OCI-LY7 (cell line): Measurements from ENCODE around the gene S100A9.
"Not testable (repeated sequence)": the region's sequence is repeated elsewhere in the genome, so short reads cannot be mapped to it uniquely, and the experiment has no call there.

Experiments
- CTCF ChIP-seq: fragments of 200-600 bp; sonication (generic); conservative IDR thresholded peaks from 2 replicates; pipeline ENCODE4 v1.5.1; 2014; ENCODE audit warnings: mild to moderate bottlenecking, antibody characterized with exemption, low read length, moderate library complexity, mixed read lengths
- EZH2phosphoT487 ChIP-seq: fragments of 200-600 bp; sonication (generic); IDR thresholded peaks from 2 replicates; pipeline ENCODE4 v1.6.1; 2018; ENCODE audit warnings: low read depth, borderline replicate concordance, mild to moderate bottlenecking, mixed run types, antibody characterized with exemption, low read length, moderate library complexity, mixed read lengths

GRCh38 chr1:153405825-153406599, 48.4 kb downstream of the S100A9 start:
- TF ChIP-seq CTCF, EZH2phosphoT487: not testable (repeated sequence)
